Karpas-422 (cell line): Measurements from ENCODE around the gene MST1R. TPM values are rescaled to one million over a fixed set of nuclear protein-coding genes. Genes with fewer than 3 reads are reported as not detected.
A peak's percentile ranks its signal among the peaks of the same experiment; 100 is the strongest.
"Not testable (repeated sequence)": the region's sequence is repeated elsewhere in the genome, so short reads cannot be mapped to it uniquely, and the experiment has no call there.

Source experiments
- DNase-seq: peaks from one replicate; pipeline ENCODE4 v3.0.0-alpha.2; 2015
- H2AFZ ChIP-seq: fragments of 200-600 bp; sonication (generic); 2 replicates; pipeline ENCODE4 v1.6.1; 2014; ENCODE audit warnings: antibody characterized with exemption, low read length, mixed read lengths
- H3K27ac ChIP-seq: fragments of 200-600 bp; sonication (generic); 2 replicates; pipeline ENCODE4 v1.5.1; 2014; ENCODE audit warnings: mild to moderate bottlenecking, low read length, moderate library complexity
- H3K27me3 ChIP-seq: fragments of 200-600 bp; sonication (generic); 2 replicates; pipeline ENCODE4 v1.6.1; 2014; ENCODE audit warnings: low read length, mixed read lengths
- H3K36me3 ChIP-seq: fragments of 200-600 bp; sonication (generic); 2 replicates; pipeline ENCODE4 v1.6.1; 2014; ENCODE audit warnings: low read length, mixed read lengths; ENCODE audit not compliant: insufficient read depth
- H3K4me1 ChIP-seq: fragments of 200-600 bp; sonication (generic); 2 replicates; pipeline ENCODE4 v1.6.1; 2014; ENCODE audit warnings: mild to moderate bottlenecking, low read length, mixed read lengths
- H3K4me2 ChIP-seq: fragments of 200-600 bp; sonication (generic); 2 replicates; pipeline ENCODE4 v1.6.1; 2014; ENCODE audit warnings: low read length, low read depth, mild to moderate bottlenecking; ENCODE audit not compliant: poor library complexity, severe bottlenecking
- H3K4me3 ChIP-seq: fragments of 200-600 bp; sonication (generic); 2 replicates; pipeline ENCODE4 v1.5.1; 2014; ENCODE audit warnings: mild to moderate bottlenecking, antibody characterized with exemption, low read length, mixed read lengths
- H3K79me2 ChIP-seq: fragments of 200-600 bp; sonication (generic); 2 replicates; pipeline ENCODE4 v1.6.1; 2014; ENCODE audit warnings: mild to moderate bottlenecking, low read length, mixed read lengths
- H3K9ac ChIP-seq: fragments of 200-600 bp; sonication (generic); 2 replicates; pipeline ENCODE4 v1.6.0; 2014; ENCODE audit warnings: low read length
- H3K9me2 ChIP-seq: fragments of 200-600 bp; sonication (generic), shearing (Covaris generic); replicated peaks from 2 replicates; pipeline ENCODE4 v1.6.0; 2014; ENCODE audit warnings: mild to moderate bottlenecking, low read length, moderate library complexity; ENCODE audit not compliant: insufficient read depth
- H3K9me3 ChIP-seq: fragments of 300-700, 200-600 bp; sonication (generic); 2 replicates; pipeline ENCODE4 v1.6.1; 2014; ENCODE audit warnings: low read length, mixed read lengths
- H4K20me1 ChIP-seq: fragments of 200-600 bp; sonication (generic); 2 replicates; pipeline ENCODE4 v1.6.1; 2014; ENCODE audit warnings: mild to moderate bottlenecking, antibody characterized with exemption, low read length, low read depth; ENCODE audit not compliant: insufficient read depth
- total RNA-seq: library from RNA; depleted of rRNA; stranded (reverse); fragments of >200 nt; shearing (Covaris generic); gene quantifications from 2 replicates; pipeline ENCODE4 v1.2.3, GENCODE V29; 2014; ENCODE audit warnings: low replicate concordance; rRNA removed

The MST1R gene
- not detected in 2 replicates for total RNA-seq

DNA sequence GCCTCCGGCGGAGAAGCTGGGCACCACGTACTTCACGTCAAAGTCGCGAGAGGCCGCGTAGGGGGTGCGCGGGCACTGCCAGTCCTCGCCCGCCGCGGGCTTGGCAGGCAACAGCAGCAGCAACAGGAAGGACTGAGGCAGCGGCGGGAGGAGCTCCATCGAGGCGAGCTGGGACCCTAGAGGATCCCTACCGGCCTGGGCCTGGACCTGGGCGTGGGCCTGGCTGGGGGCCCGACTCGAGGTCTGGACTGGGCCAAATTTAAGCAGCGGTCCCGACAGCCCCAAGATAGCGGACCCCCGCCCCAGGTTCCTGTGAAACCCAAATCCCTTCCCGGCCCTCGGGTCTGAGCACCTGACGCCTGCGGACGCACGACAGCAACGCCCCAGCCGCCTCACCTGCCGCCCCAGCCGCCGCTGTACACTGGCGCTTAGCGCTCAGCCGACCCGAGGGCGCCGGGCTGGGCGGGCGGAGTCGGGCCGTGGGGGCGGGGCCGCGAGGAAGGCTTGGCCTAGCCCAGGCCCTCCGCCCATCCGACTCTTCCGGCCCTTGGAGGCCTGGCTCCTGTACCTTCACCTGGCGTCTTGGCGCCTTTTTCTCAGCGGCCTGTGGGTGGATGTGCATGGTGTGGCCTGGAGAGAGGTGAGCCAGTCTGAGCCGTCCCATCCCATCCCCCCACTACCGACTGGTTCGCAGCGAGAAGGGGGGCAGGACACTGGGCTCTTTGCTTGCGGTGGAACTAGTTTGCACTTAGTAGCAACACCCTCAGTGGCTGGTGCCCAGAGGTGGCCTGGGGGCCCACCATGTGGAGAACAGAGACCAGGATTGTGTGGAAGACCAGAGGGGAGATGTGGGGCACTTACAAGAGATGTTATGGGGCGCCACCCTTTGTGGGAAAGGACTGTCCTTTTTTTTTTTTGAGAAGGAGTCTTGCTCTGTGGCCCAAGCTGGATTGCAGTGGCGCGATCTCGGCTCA is at the start of gene MST1R:
Gene MST1R, minus strand, starts transcription at position 423 of the 974 bp plus-strand sequence. Its CDS starts 264 bp downstream, at position 159.
- Histone ChIP-seq H3K4me2 (peak within 1 kb of the TSS; percentile 63), H3K9me2 (no peaks in the 10 kb centered on the region), H3K9ac (peak within 1 kb of the TSS; percentile 72), H3K4me3 (peak within 1 kb of the TSS; percentile 67), H4K20me1 (no peaks in the 10 kb centered on the region), H3K4me1 (peaks cover 16% of the 10 kb centered on the region), H2AFZ (peak within 1 kb of the TSS; percentile 53; the same call in 1 of the 2 replicates), H3K27ac (no peak within 1 kb of the TSS), H3K79me2 (no peaks in the 10 kb centered on the region), H3K36me3 (no peaks in the 10 kb centered on the region), H3K9me3 (no peaks in the 10 kb centered on the region), H3K27me3 (no peaks in the 10 kb centered on the region)
- DNase-seq, result peak; percentile 90

- peaks cover 21% of the 10 kb centered on the region for H4K20me1 ChIP-seq
- H3K27ac ChIP-seq, result no peak overlapping the region
- DNase-seq, result no peak
- no peak overlapping the region for H3K9ac ChIP-seq
- no peak overlapping the region for H2AFZ ChIP-seq
- H3K4me2 ChIP-seq, result no peak overlapping the region
- H3K27me3 ChIP-seq, result no peaks in the 10 kb centered on the region
- H3K79me2 ChIP-seq, result peaks cover 93% of the 10 kb centered on the region
- H3K9me2 ChIP-seq, result no peaks in the 10 kb centered on the region
- H3K4me1 ChIP-seq, result peaks cover 19% of the 10 kb centered on the region
- no peaks in the 10 kb centered on the region for H3K36me3 ChIP-seq
- H3K9me3 ChIP-seq, result no peaks in the 10 kb centered on the region
- no peak overlapping the region for H3K4me3 ChIP-seq
These were observed 49.3 kb upstream of the MST1R start for GRCh38 chr3:49952924-49953323.

GRCh38 chr3:49942651-49943050 is 39.0 kb upstream of the MST1R start:
- H3K27ac ChIP-seq, result peak overlapping the region; percentile 34; the same call in 1 of the 2 replicates
- peak overlapping the region; percentile 29 for H3K4me2 ChIP-seq
- DNase-seq, result no peak
- H3K4me1 ChIP-seq, result peaks cover 40% of the 10 kb centered on the region
- peaks cover 17% of the 10 kb centered on the region for H4K20me1 ChIP-seq
- no peak overlapping the region for H3K4me3 ChIP-seq
- no peaks in the 10 kb centered on the region for H3K9me2 ChIP-seq
- no peaks in the 10 kb centered on the region for H3K9me3 ChIP-seq
- no peaks in the 10 kb centered on the region for H3K27me3 ChIP-seq
- H3K36me3 ChIP-seq, result peaks cover 16% of the 10 kb centered on the region
- peaks cover 72% of the 10 kb centered on the region for H3K79me2 ChIP-seq
- H3K9ac ChIP-seq, result no peak overlapping the region
- no peak overlapping the region for H2AFZ ChIP-seq

DNA sequence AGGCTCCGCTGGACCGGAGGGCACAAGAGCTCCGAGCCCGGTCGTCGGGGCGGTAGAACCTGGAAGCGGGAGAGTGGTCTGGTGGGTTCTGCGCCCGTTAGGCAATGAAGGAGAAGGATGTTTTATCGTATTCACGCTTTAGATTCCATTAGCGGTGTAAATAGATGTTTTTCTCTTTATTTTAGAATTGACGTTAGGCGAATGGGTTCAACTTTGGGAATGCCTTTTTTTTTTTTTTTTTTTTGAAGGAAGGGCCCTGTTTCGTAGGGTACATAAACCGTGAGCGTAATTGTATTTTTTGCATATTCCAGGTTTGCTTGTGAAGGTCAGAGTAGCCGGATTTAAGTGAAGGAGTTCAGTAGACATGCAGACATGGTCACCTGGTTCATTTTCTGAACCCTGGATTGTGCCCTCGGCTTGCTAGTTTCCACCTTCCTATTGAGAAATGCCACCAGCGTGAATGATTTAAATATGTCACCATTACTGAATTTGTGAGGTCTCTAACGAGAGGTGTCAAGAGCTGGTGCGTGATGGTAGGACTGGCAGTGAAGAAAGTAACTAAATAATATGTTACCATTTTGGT is 37.1 kb upstream of the MST1R start:
- H3K79me2 ChIP-seq, result peaks cover 55% of the 10 kb centered on the region

GRCh38 chr3:49939858-49940666 is 36.4 kb upstream of the MST1R start, which contains the start of gene RBM6:
TSS of gene RBM6 (plus strand) at chr3:49940150. CDS start at chr3:49962642, 22,492 bp downstream.
- peaks cover 16% of the 10 kb centered on the region for H3K36me3 ChIP-seq
- peaks cover 10% of the 10 kb centered on the region; the same call in 1 of the 2 replicates for H4K20me1 ChIP-seq
- H3K4me2 ChIP-seq, result peak within 1 kb of the TSS; percentile 92
- peak within 1 kb of the TSS; percentile 82 for H3K9ac ChIP-seq
- no peaks in the 10 kb centered on the region for H3K9me2 ChIP-seq
- no peak within 1 kb of the TSS for H2AFZ ChIP-seq
- H3K79me2 ChIP-seq, result peaks cover 48% of the 10 kb centered on the region
- H3K4me3 ChIP-seq, result peak within 1 kb of the TSS; percentile 90
- H3K27ac ChIP-seq, result peak within 1 kb of the TSS; percentile 76
- no peaks in the 10 kb centered on the region for H3K27me3 ChIP-seq
- peak; percentile 99 for DNase-seq
- peaks cover 20% of the 10 kb centered on the region for H3K4me1 ChIP-seq
- no peaks in the 10 kb centered on the region for H3K9me3 ChIP-seq

More for the DNA sequence above, 37.1 kb upstream of the MST1R start:
- Histone ChIP-seq H3K27ac (peak overlapping the region; percentile 76), H3K9me3 (no peaks in the 10 kb centered on the region), H4K20me1 (peaks cover 11% of the 10 kb centered on the region; the same call in 1 of the 2 replicates), H3K27me3 (no peaks in the 10 kb centered on the region), H3K9ac (peak overlapping the region; percentile 82), H2AFZ (no peak overlapping the region), H3K36me3 (peaks cover 16% of the 10 kb centered on the region), H3K4me1 (peaks cover 21% of the 10 kb centered on the region), H3K4me3 (peak overlapping the region; percentile 90), H3K4me2 (peak overlapping the region; percentile 92), H3K9me2 (no peaks in the 10 kb centered on the region)
- peak; percentile 63 for DNase-seq

GRCh38 chr3:49937090-49937489 is 33.4 kb upstream of the MST1R start:
- no peak overlapping the region for H3K9ac ChIP-seq
- no peaks in the 10 kb centered on the region for H3K27me3 ChIP-seq
- no peak for DNase-seq
- peaks cover 13% of the 10 kb centered on the region for H3K4me1 ChIP-seq
- no peaks in the 10 kb centered on the region for H3K9me2 ChIP-seq
- H4K20me1 ChIP-seq, result peaks cover 10% of the 10 kb centered on the region; the same call in 1 of the 2 replicates
- peaks cover 19% of the 10 kb centered on the region for H3K79me2 ChIP-seq
- no peak overlapping the region for H3K27ac ChIP-seq
- H2AFZ ChIP-seq, result peak overlapping the region; percentile 89; the same call in 1 of the 2 replicates
- no peaks in the 10 kb centered on the region for H3K36me3 ChIP-seq
- H3K4me2 ChIP-seq, result no peak overlapping the region
- H3K4me3 ChIP-seq, result no peak overlapping the region
- H3K9me3 ChIP-seq, result no peaks in the 10 kb centered on the region

- peaks cover 31% of the 10 kb centered on the region for H3K4me1 ChIP-seq
- not testable (repeated sequence) for DNase-seq, H3K9me2 ChIP-seq, H3K9ac ChIP-seq, H2AFZ ChIP-seq, H3K4me2 ChIP-seq, H4K20me1 ChIP-seq, H3K9me3 ChIP-seq, H3K4me3 ChIP-seq, H3K27me3 ChIP-seq, H3K27ac ChIP-seq, H3K79me2 ChIP-seq, H3K36me3 ChIP-seq
These were observed 28.6 kb upstream of the MST1R start for GRCh38 chr3:49932281-49932680.
